GM19463 (cell line): ENCODE data around the gene DTD2.
"Not testable (repeated sequence)": the region's sequence is repeated elsewhere in the genome, so short reads cannot be mapped to it uniquely, and the experiment has no call there.

ENCODE experiments used
- ATAC-seq: cut with Tn5 transposase; IDR thresholded peaks from one replicate; pipeline ENCODE4 v1.9.1; 2021; ENCODE audit warnings: mild to moderate bottlenecking, moderate library complexity; ENCODE audit not compliant: unreplicated experiment

DTD2 gene

GRCh38 chr14:31442284-31442683, 15.0 kb downstream of the DTD2 start:
- ATAC-seq: no peak

- no peak for ATAC-seq
Observed at GRCh38 chr14:31441273-31442111, 15.8 kb downstream of the DTD2 start.

GRCh38 chr14:31440280-31440679, 17.0 kb downstream of the DTD2 start:
- no peak for ATAC-seq

GRCh38 chr14:31439561-31439960, 17.7 kb downstream of the DTD2 start:
- no peak for ATAC-seq

GRCh38 chr14:31437045-31437691, 20.1 kb downstream of the DTD2 start:
- ATAC-seq: not testable (repeated sequence)

GRCh38 chr14:31435276-31435675, 22.0 kb downstream of the DTD2 start:
- ATAC-seq: no peak

GRCh38 chr14:31430634-31431264, 26.6 kb downstream of the DTD2 start:
- ATAC-seq: no peak

- no peak for ATAC-seq
Observed at GRCh38 chr14:31429791-31430190, 27.5 kb downstream of the DTD2 start.

- ATAC-seq: no peak
Observed at GRCh38 chr14:31428011-31428410, 29.3 kb downstream of the DTD2 start.

GRCh38 chr14:31426663-31427062, 30.6 kb downstream of the DTD2 start:
- no peak for ATAC-seq

- no peak for ATAC-seq
Observed at GRCh38 chr14:31425905-31426304, 31.4 kb downstream of the DTD2 start.

GRCh38 chr14:31421200-31421599, 36.1 kb downstream of the DTD2 start:
- ATAC-seq: no peak

- peak; percentile 97 for ATAC-seq
Observed at GRCh38 chr14:31420319-31421111, 36.8 kb downstream of the DTD2 start, which contains the start of gene HEATR5A. Gene HEATR5A, minus strand, starts transcription at chr14:31420550. Its CDS starts 17,575 bp downstream, at chr14:31402975.

- ATAC-seq: peak; percentile 11
Observed at GRCh38 chr14:31419967-31420318, 37.4 kb downstream of the DTD2 start.

GRCh38 chr14:31419179-31419966, 37.9 kb downstream of the DTD2 start:
- ATAC-seq: no peak

GRCh38 chr14:31418440-31418839, 38.9 kb downstream of the DTD2 start:
- ATAC-seq: no peak

- ATAC-seq: no peak
Observed at GRCh38 chr14:31414190-31414833, 43.0 kb downstream of the DTD2 start.

GRCh38 chr14:31411218-31411727, 46.0 kb downstream of the DTD2 start:
- ATAC-seq: no peak

GRCh38 chr14:31410048-31410650, 47.2 kb downstream of the DTD2 start:
- ATAC-seq: no peak
